GM12873 (cell line): ENCODE data around the gene TMEM132D.

Experiments
- CTCF ChIP-seq: IDR thresholded peaks from 2 replicates; pipeline ENCODE4 v1.5.1; 2012; ENCODE audit warnings: low read depth, mild to moderate bottlenecking, moderate library complexity, low read length, control low read depth; ENCODE audit not compliant: insufficient read depth; ENCODE audit errors: missing control alignments

TMEM132D gene

DNA sequence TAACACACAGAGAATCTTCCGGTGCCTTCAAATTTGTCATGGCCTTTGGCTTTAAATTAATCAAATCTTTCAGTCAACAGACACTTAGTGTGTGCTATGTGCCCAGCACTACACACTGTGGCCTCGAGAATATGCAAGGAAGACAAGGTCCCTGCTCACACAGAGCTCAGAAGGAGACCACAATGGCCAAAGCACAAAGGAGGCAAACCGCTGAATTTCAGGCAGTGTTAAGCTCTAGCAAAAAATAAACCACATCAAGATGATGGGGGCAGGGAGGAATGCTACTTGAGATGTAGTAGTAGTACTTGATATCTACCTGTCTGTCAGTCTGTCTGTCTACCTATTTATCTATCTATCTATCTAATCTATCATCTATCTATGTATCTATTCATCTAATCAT is 227.9 kb downstream of the TMEM132D start:
- no peak for TF ChIP-seq CTCF

GRCh38 chr12:129675496-129675895 is 228.3 kb downstream of the TMEM132D start:
- TF ChIP-seq CTCF, result no peak

- no peak for TF ChIP-seq CTCF
Measured at GRCh38 chr12:129673806-129674205, 230.0 kb downstream of the TMEM132D start.

DNA sequence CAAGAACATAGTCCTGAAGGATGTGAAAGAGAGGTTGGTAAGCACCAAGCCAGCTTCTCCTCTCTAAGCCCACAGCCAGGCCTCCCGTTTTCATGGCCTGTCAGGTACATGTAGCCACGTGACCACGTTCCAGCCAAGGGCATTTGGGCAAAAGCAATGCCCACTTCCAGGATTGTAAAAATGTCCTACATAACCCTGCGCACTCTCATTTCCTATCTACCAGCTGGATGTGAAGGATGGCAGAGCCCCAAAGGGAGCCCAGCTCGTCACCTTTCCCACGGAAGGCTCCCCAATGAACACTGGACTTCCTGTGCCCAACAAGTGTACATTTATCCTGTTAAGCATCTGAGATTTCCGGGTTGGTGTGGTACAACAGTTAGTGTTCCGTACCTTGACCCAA is 231.7 kb downstream of the TMEM132D start:
- no peak for TF ChIP-seq CTCF

- TF ChIP-seq CTCF, result no peak
Measured at GRCh38 chr12:129670256-129670920, 233.4 kb downstream of the TMEM132D start.

DNA sequence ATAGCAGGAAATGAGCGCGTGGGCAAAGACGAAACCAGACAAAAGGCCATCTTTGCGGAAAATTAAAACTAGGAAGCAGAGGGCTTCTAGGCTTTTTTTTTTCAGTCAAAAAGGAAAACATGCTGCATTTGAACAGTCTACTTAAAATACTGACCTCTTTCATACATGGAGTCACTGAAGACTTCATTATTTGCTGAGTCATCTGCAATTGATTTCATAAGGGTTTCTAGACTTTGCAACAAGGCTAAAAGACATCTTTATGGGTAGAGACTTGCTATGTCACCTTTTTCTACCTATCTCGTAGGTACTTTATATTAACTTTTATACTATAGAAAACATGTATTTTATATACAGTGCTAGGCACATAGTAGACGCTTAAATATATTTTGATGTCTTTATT is 238.4 kb downstream of the TMEM132D start:
- TF ChIP-seq CTCF, result no peak

DNA sequence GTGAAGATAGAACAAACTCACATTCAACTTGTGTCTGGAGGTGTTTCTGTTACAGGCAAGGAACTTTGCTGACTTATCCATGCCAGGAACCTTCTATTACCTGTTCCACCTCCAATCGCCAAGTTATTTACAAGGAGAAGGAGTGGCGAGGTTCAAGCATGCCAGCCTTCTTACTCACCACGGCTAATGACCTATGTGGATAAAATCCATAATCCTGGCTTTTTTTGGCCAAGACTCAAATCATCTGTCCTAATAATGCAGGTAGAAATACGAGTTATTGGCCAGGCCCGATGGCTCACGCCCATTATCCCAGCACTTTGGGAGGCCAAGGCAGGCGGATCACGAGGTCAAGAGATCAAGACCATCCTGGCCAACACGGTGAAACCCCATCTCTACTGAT is 241.6 kb downstream of the TMEM132D start:
- TF ChIP-seq CTCF, result no peak

- TF ChIP-seq CTCF, result no peak
Measured at GRCh38 chr12:129660946-129661345, 242.9 kb downstream of the TMEM132D start.
